ENCODE measurements around the gene FAM163B.

The FAM163B gene

GRCh38 chr9:133616643-133617405 lies 7.6 kb upstream of the FAM163B start:
- no peaks in the 10 kb centered on the region for H3K27me3 ChIP-seq
- no peaks in the 10 kb centered on the region for H3K9me3 ChIP-seq
- no peak for DNase-seq
- H3K4me3 ChIP-seq (ENCODE audit: low read depth, low read length) = no peak overlapping the region
- H3K4me1 ChIP-seq = peaks cover 12% of the 10 kb centered on the region
- no peaks in the 10 kb centered on the region for H3K36me3 ChIP-seq
- TF ChIP-seq CTCF (IDR thresholded peaks at IDR 0.05; ENCODE audit: low read depth, low read length) = no peak

- Histone ChIP-seq H3K36me3 (no peaks in the 10 kb centered on the region), H3K27me3 (no peaks in the 10 kb centered on the region), H3K4me3 (ENCODE audit: low read depth, low read length) (no peak overlapping the region), H3K4me1 (peaks cover 17% of the 10 kb centered on the region), H3K9me3 (no peaks in the 10 kb centered on the region)
- DNase-seq = no peak
- no peak for TF ChIP-seq CTCF (IDR thresholded peaks at IDR 0.05; ENCODE audit: low read depth, low read length)
These were observed 6.5 kb upstream of the FAM163B start for GRCh38 chr9:133615606-133616188.

DNA sequence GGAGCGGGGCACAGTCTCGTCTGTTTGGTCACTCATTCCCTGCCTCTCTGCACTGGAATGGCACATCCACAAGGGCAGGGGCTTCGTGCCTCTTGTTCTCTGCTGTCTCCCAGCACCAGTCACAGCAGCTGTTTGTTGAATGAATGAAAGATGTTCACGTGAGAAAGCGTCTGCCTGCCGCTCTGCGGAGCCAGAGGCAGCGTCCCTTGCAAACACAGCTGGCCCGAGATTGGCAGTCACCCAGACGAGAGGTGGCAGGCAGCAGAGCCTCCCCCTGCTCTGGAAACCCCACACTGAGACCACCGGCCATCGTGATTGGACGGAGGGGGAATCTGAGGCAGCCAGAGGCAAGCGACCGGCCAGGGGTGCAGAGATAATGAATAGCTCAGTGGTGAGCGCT lies 6.0 kb upstream of the FAM163B start:
- H3K27me3 ChIP-seq = no peaks in the 10 kb centered on the region
- H3K4me3 ChIP-seq (ENCODE audit: low read depth, low read length) = no peak overlapping the region
- no peaks in the 10 kb centered on the region for H3K36me3 ChIP-seq
- peak; percentile 79 for DNase-seq
- peaks cover 20% of the 10 kb centered on the region for H3K4me1 ChIP-seq
- TF ChIP-seq CTCF (IDR thresholded peaks at IDR 0.05; ENCODE audit: low read depth, low read length) = no peak
- no peaks in the 10 kb centered on the region for H3K9me3 ChIP-seq

- no peaks in the 10 kb centered on the region for H3K36me3 ChIP-seq
- no peak for DNase-seq
- no peak for TF ChIP-seq CTCF (IDR thresholded peaks at IDR 0.05; ENCODE audit: low read depth, low read length)
- no peaks in the 10 kb centered on the region for H3K9me3 ChIP-seq
- no peak overlapping the region for H3K4me3 ChIP-seq (ENCODE audit: low read depth, low read length)
- H3K27me3 ChIP-seq = no peaks in the 10 kb centered on the region
- peaks cover 24% of the 10 kb centered on the region for H3K4me1 ChIP-seq
These were observed 5.5 kb upstream of the FAM163B start for GRCh38 chr9:133614678-133615077.

DNA sequence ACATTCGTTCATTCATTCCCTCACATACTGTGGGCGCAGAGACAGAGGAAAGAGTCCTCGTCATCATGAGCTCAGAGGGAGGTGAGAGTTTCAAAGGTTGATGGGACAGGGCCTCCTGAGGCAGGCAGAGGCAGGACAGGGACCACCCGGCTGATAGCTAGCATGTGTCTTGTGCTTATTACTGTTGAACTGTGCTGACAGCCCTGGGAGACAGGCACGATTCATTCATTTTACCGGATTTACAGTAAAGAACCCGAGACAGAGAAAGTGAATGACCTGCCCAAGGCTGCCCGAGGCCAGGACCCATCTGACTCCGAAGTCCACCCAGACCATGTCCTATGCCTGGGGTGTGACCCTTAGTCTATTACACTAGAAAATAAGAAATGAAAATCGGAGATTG lies 4.9 kb upstream of the FAM163B start:
- no peaks in the 10 kb centered on the region for H3K27me3 ChIP-seq

More for the DNA sequence above, 4.9 kb upstream of the FAM163B start:
- Histone ChIP-seq H3K4me3 (ENCODE audit: low read depth, low read length) (no peak overlapping the region), H3K36me3 (no peaks in the 10 kb centered on the region), H3K9me3 (no peaks in the 10 kb centered on the region), H3K4me1 (peaks cover 26% of the 10 kb centered on the region)
- no peak for DNase-seq
- TF ChIP-seq CTCF (IDR thresholded peaks at IDR 0.05; ENCODE audit: low read depth, low read length) = no peak
